Ovary (tissue), 9 donors: Measurements from ENCODE around the gene HSD11B1L. TPM values are rescaled to one million over a fixed set of nuclear protein-coding genes. Genes with fewer than 3 reads are reported as not detected.
A peak's percentile ranks its signal among the peaks of the same experiment; 100 is the strongest.

Source experiments
- DNase-seq, 5 donors: peaks; one replicate each; pipeline ENCODE4 v3.0.0-alpha.2; 2019 to 2020
- H3K27ac ChIP-seq, 2 donors: fragments of 200-600 bp; one replicate each; pipeline versions ENCODE4 v1.5.1 to v1.8.0; 2019 to 2022
- H3K27me3 ChIP-seq: fragments of 200-600 bp; one replicate; pipeline ENCODE4 v1.8.0; 2022
- H3K36me3 ChIP-seq: fragments of 200-600 bp; sonication (generic); one replicate; pipeline ENCODE4 v1.5.1; 2019
- H3K4me1 ChIP-seq: one replicate; pipeline ENCODE4 v1.8.1; 2013; ENCODE audit warnings: mild to moderate bottlenecking, moderate library complexity; ENCODE audit not compliant: insufficient read depth
- H3K4me3 ChIP-seq: fragments of 200-600 bp; sonication (generic); one replicate; pipeline ENCODE4 v1.5.1; 2017
- H3K9me3 ChIP-seq, 2 donors: fragments of 200-600 bp in 1 of 2; sonication (generic) in 1 of 2; one replicate each; pipeline versions ENCODE4 v1.5.1 to v1.8.1; 2013 to 2019; ENCODE audit warnings: mild to moderate bottlenecking in 1 of 2, moderate library complexity in 1 of 2
- CTCF ChIP-seq, 3 donors: fragments of 450-650 bp in 2 of 3; fragments of 200-600 bp in 1 of 3; IDR thresholded peaks; one replicate each; pipeline versions ENCODE4 v1.5.1 to v1.8.0; 2016 to 2022; ENCODE audit warnings: antibody characterized with exemption in 3 of 3, mild to moderate bottlenecking in 1 of 3
- EP300 ChIP-seq: sonication (generic); formaldehyde crosslinking; IDR thresholded peaks from one replicate; pipeline ENCODE4 v1.6.1; 2017; ENCODE audit warnings: antibody characterized with exemption
- POLR2A ChIP-seq: fragments of 450-650 bp; IDR thresholded peaks from one replicate; pipeline ENCODE4 v1.6.1; 2017; ENCODE audit warnings: antibody characterized with exemption, mild to moderate bottlenecking, moderate library complexity
- WGBS, 3 donors: extraction: QIAGEN DNeasy Blood & Tissue Kit in 1 of 3; methylation state at CpG; one replicate each; pipeline versions ENCODE4 v1.1.5 to v1.1.7; 2013 to 2017; 5-methylcytosine and 5-hydroxymethylcytosine counted together
- intact Hi-C, 4 donors: fragments of 100-400 bp; cut with DNase I; formaldehyde crosslinking; loops; one replicate each; pipeline versions ENCODE4 v1.11.0 to v1.15.1; 2022 to 2023
- polyA plus RNA-seq, 2 donors: library from polyadenylated mRNA; stranded (reverse); fragments of 200-250 nt in 1 of 2; fragments of 350-450 nt in 1 of 2; fragmentation: Illumina TruSeq in 1 of 2; extraction: RNeasy Lipid Tissue Mini Kit (QIAGEN cat#74804) in 1 of 2; gene quantifications; one replicate each; pipeline ENCODE4 v1.2.3, GENCODE V29; 2013 to 2014
- total RNA-seq, 7 donors: library from RNA; depleted of rRNA in 2 of 7; stranded (reverse); fragments of >200 nt in 2 of 7; fragmentation: NEBNext Ultra II Directional in 3 of 7; extraction: Animal tissue kit (Norgen Biotek cat#: 25700) in 3 of 7; gene quantifications; one replicate each; pipeline versions ENCODE4 v1.1.0 to v1.2.4, GENCODE V29; 2016 to 2023
- donor health status: DM: no; HTN: no; CAD: no; lungs with moderate emphysema.
- donor health status: DM: no; HTN: no; CAD: no.
- donor health status: Bipolar disorder and iron deficiency.
- donor health status: DM: yes; HTN: yes; CAD: no.
- donor health status: DM: no; HTN: no; CAD: no.
- donor health status: DM: yes; HTN: yes; CAD: no.

The HSD11B1L gene
- total and polyA plus RNA-seq, 9 donors: 3.1 to 20.7 (median 8.5) TPM

- DNase-seq: peak in 2 of 5 donors; percentile 9 to 46
- no peak overlapping the region for H3K4me3 ChIP-seq
- H3K27ac ChIP-seq: no peak overlapping the region
- H3K9me3 ChIP-seq: no peaks in the 10 kb centered on the region
- H3K4me1 ChIP-seq: peaks cover 4% of the 10 kb centered on the region
- no peaks in the 10 kb centered on the region for H3K27me3 ChIP-seq
- H3K36me3 ChIP-seq: no peaks in the 10 kb centered on the region
- intact Hi-C loops: no loop called here
- TF ChIP-seq CTCF (IDR thresholded peaks at IDR 0.05) (no peak), EP300 (no peak), POLR2A (no peak)
- WGBS, 3 donors: 71 to 82% (median 73%) methylated on average over 25 to 28 of the region's 28 CpGs
Measured at GRCh38 chr19:5695649-5696195, 14.9 kb downstream of the HSD11B1L start.

GRCh38 chr19:5696196-5697021 lies 15.6 kb downstream of the HSD11B1L start:
- intact Hi-C loops: no loop called here
- WGBS, 3 donors: 75 to 83% (median 81%) methylated on average over 28 to 42 of the region's 42 CpGs

GRCh38 chr19:5697022-5697889 lies 16.4 kb downstream of the HSD11B1L start:
- DNase-seq: peak in 1 of 5 donors; percentile 8
- Histone ChIP-seq H3K4me3 (no peak overlapping the region), H3K27me3 (no peaks in the 10 kb centered on the region), H3K9me3 (no peaks in the 10 kb centered on the region), H3K27ac (no peak overlapping the region), H3K4me1 (no peaks in the 10 kb centered on the region), H3K36me3 (no peaks in the 10 kb centered on the region)
- no peak for TF ChIP-seq EP300
- no peak for TF ChIP-seq POLR2A
- no peak for TF ChIP-seq CTCF (IDR thresholded peaks at IDR 0.05)
- WGBS, 3 donors: 66 to 71% (median 67%) methylated on average over 25 of the region's 25 CpGs
- intact Hi-C loops: no loop called here

More at GRCh38 chr19:5696196-5697021, 15.6 kb downstream of the HSD11B1L start:
- no peak overlapping the region for H3K27ac ChIP-seq
- no peaks in the 10 kb centered on the region for H3K36me3 ChIP-seq
- H3K4me3 ChIP-seq: no peak overlapping the region
- no peak for TF ChIP-seq CTCF (IDR thresholded peaks at IDR 0.05)
- no peak for TF ChIP-seq EP300
- TF ChIP-seq POLR2A: no peak
- no peaks in the 10 kb centered on the region for H3K9me3 ChIP-seq
- H3K4me1 ChIP-seq: peaks cover 4% of the 10 kb centered on the region
- H3K27me3 ChIP-seq: no peaks in the 10 kb centered on the region
- peak in 2 of 5 donors; percentile 13 to 48 for DNase-seq

- H3K4me3 ChIP-seq: no peak overlapping the region
- H3K27me3 ChIP-seq: no peaks in the 10 kb centered on the region
- H3K27ac ChIP-seq: no peak overlapping the region
- no peaks in the 10 kb centered on the region for H3K9me3 ChIP-seq
- 69 to 76% (median 71%) methylated on average over 30 of the region's 30 CpGs for WGBS, 3 donors
- intact Hi-C loops: no loop called here
- H3K36me3 ChIP-seq: no peaks in the 10 kb centered on the region
- TF ChIP-seq POLR2A: no peak
- no peak for TF ChIP-seq EP300
- no peak for TF ChIP-seq CTCF (IDR thresholded peaks at IDR 0.05)
- H3K4me1 ChIP-seq: no peaks in the 10 kb centered on the region
- DNase-seq: peak in 1 of 5 donors; percentile 10
Measured at GRCh38 chr19:5697890-5698634, 17.2 kb downstream of the HSD11B1L start.
